Activated T-helper 1 cell treated with anti-CD3 and anti-CD28 coated beads, Interleukin-12 subunit alpha, Interleukin-12 subunit beta, Interleukin-2, Interleukin-4 antibody, amounts not matched to agents 30 ng/mL and 10 ng/mL and 1 ng/mL, durations not matched to agents 14 hours and 24 hours and 36 hours (primary cell): ENCODE results near the gene BTBD6. TPM values are rescaled to one million over a fixed set of nuclear protein-coding genes. Genes with fewer than 3 reads are reported as not detected.
"Not testable (repeated sequence)": the region's sequence is repeated elsewhere in the genome, so short reads cannot be mapped to it uniquely, and the experiment has no call there.

ENCODE experiments used
- DNase-seq: peaks from one replicate; pipeline ENCODE4 v3.0.0; 2021; ENCODE audit warnings: low spot score
- H3K27ac Mint-ChIP-seq: one replicate; pipeline ENCODE4 v1.8.0; 2021; ENCODE audit warnings: mild to moderate bottlenecking, mixed read lengths
- H3K27me3 Mint-ChIP-seq: one replicate; pipeline ENCODE4 v1.8.0; 2022; ENCODE audit warnings: mild to moderate bottlenecking, moderate library complexity, mixed read lengths; ENCODE audit not compliant: insufficient read depth
- H3K36me3 Mint-ChIP-seq: one replicate; pipeline ENCODE4 v1.8.0; 2021; ENCODE audit warnings: low read depth, mixed read lengths
- H3K4me1 Mint-ChIP-seq: one replicate; pipeline ENCODE4 v1.8.0; 2021; ENCODE audit warnings: low read depth, mixed read lengths
- H3K4me3 Mint-ChIP-seq: one replicate; pipeline ENCODE4 v1.8.0; 2021; ENCODE audit warnings: mild to moderate bottlenecking, moderate library complexity, mixed read lengths
- H3K9me3 Mint-ChIP-seq: one replicate; pipeline ENCODE4 v1.8.0; 2021; ENCODE audit warnings: mixed read lengths
- intact Hi-C: fragments of 100-400 bp; cut with micrococcal nuclease; formaldehyde crosslinking; loops from one replicate; pipeline ENCODE4 v1.15.1; 2024
- total RNA-seq: library from RNA; stranded (reverse); gene quantifications from 2 replicates; pipeline ENCODE4 v1.2.3, GENCODE V29; 2022

BTBD6 gene
- total RNA-seq, 1 donor from 2014 or later: 41.9 TPM

DNA sequence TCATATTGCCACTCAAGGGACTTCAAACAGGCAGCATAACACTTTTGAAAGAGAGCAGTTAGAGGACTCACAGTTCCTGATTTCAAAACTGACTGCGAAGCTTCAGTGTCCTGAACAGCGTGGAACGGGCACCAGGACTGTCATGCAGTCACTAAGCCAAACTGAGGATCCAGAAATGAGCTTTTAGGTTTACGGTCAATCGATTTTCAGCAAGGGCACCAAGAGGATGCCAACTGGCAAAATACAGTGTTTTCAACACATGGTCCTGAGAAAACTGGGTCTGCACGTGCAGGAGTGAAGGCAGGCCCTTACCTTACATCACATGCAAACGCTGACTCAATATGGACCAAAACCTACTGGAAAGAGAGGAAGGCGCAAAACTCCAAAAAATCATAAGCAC lies 36.8 kb downstream of the BTBD6 start:
- no peak for DNase-seq
- Mint-ChIP-seq H3K4me1 (peaks cover 31% of the 10 kb centered on the region), H3K27ac (no peak overlapping the region), H3K27me3 (no peaks in the 10 kb centered on the region), H3K36me3 (peaks cover 10% of the 10 kb centered on the region), H3K9me3 (no peaks in the 10 kb centered on the region), H3K4me3 (no peak overlapping the region)
- intact Hi-C loops: no loop called here

DNA sequence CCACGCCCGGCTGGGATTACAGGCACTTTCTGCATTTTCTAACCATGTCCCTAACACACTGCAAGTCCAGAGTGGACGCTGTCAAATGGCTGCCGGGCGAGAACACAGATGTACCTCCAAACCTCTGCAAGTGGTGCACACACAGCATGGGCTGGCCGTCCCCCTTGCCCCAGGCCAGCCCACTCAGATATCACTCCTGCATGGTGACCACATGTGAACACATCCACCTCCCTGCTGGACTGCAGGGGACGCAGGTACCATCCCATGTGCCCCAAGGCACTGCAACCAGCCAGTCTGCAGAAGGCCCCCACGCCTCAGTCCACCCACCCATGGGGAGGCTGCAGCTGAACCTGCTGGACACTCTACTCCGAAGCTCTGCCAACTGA lies 38.4 kb downstream of the BTBD6 start:
- no peak for DNase-seq
- Mint-ChIP-seq H3K27me3 (no peaks in the 10 kb centered on the region), H3K4me1 (peaks cover 39% of the 10 kb centered on the region), H3K27ac (no peak overlapping the region), H3K9me3 (no peaks in the 10 kb centered on the region), H3K4me3 (no peak overlapping the region), H3K36me3 (peaks cover 10% of the 10 kb centered on the region)
- intact Hi-C loops: no loop called here

DNA sequence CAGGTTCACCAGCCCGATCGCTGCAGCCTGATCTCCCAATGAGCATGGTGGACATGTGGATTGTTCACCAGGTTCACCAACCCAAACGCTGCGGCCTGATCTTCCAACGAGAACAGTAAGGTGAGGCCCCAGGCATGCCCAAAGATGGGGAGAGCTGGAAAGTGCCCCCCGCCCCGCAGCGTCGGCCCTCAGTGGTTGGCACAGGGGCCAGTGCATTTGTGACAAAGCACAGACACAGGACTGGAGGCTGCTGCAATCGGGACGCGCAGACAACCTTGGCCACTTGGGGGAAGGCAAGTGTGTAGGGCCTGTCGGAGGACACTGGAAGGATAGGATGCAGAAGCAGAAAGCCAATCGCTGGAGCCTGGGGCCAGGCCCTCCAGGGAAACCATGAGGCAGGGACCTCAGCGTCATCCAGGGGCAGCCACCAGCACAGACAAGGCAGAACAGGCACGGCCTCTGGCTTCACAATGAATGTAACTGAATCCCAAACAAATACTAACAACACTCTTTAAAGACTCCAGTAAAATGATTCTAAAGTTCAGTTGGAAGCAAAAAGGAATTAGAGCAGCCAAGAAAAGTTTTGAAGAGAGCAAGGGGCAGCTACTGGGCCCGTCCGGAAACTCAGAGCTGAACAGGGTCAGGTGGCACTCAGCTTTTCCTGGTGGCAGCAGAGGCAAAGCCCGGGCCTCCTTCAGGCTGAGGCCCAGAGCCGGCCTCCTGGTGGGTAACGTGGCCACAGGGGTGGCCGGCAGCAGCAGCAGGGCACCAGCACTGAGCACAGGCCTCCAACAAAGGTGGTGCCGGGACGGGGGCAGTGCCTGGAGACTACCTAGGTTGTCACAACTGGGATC lies 39.1 kb downstream of the BTBD6 start:
- Mint-ChIP-seq H3K36me3 (peaks cover 10% of the 10 kb centered on the region), H3K9me3 (no peaks in the 10 kb centered on the region), H3K4me3 (no peak overlapping the region), H3K27me3 (no peaks in the 10 kb centered on the region), H3K4me1 (peaks cover 36% of the 10 kb centered on the region), H3K27ac (no peak overlapping the region)
- no peak for DNase-seq
- intact Hi-C loops: no loop called here

DNA sequence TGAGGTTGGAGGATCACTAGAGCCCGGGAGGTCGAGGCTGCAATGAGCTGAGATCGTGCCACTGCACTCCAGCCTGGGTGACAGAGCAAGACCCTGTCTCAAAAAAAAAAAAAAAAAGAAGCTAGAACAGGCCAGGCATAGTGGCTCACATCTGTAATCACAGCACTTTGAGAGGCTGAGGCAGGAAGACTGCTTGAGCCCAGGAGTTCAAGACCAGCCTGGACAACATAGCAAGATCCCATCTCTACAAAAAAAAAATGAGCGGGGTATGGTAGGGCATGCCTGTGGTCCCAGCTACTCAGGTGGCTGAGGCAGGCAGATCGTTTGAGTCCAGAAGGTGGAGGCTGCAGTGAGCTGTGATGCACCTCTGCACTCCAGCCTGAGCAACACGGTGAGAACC lies 40.6 kb downstream of the BTBD6 start:
- H3K36me3 Mint-ChIP-seq, H3K27ac Mint-ChIP-seq, intact Hi-C loops, H3K27me3 Mint-ChIP-seq, H3K4me3 Mint-ChIP-seq, H3K9me3 Mint-ChIP-seq, DNase-seq: not testable (repeated sequence)
- peaks cover 42% of the 10 kb centered on the region for H3K4me1 Mint-ChIP-seq

DNA sequence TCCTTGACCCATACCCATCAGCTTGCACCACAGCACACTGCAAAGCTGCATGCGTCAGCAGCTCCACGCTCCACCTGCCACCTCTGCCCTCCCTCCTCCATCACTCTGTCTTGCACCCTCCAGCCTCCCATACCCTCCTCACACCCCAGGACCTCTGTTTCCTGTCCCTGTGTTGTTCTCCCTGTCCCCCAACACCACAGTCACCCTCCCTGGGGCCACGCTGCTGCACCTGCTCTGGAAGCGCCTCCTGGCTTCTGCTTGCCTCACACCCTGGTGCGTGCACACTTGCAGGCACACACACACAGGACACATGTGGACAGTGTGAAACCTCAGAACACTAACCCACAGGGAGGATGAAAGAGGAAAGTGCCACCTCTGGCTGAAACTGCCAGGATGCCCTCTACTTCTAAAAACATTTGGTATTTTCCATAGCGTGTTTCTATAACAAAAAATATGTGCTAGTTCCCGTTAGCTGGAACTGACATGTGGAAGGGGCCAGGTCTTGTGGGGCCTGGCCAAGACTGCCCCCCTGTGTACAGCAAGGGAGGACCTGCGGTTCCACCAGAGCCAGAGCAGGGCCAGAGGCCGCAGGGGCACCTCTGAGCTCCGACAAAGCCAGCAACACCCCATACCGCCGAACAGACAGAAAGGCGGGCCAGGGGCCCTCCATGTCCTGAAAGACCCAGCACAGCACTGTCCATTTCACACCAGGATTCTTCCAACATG lies 42.5 kb downstream of the BTBD6 start:
- intact Hi-C loops: no loop called here
- no peak for DNase-seq
- Mint-ChIP-seq H3K27ac (peak overlapping the region; percentile 55), H3K4me3 (peak overlapping the region; percentile 34), H3K36me3 (peaks cover 7% of the 10 kb centered on the region), H3K4me1 (peaks cover 40% of the 10 kb centered on the region), H3K27me3 (no peaks in the 10 kb centered on the region), H3K9me3 (no peaks in the 10 kb centered on the region)

DNA sequence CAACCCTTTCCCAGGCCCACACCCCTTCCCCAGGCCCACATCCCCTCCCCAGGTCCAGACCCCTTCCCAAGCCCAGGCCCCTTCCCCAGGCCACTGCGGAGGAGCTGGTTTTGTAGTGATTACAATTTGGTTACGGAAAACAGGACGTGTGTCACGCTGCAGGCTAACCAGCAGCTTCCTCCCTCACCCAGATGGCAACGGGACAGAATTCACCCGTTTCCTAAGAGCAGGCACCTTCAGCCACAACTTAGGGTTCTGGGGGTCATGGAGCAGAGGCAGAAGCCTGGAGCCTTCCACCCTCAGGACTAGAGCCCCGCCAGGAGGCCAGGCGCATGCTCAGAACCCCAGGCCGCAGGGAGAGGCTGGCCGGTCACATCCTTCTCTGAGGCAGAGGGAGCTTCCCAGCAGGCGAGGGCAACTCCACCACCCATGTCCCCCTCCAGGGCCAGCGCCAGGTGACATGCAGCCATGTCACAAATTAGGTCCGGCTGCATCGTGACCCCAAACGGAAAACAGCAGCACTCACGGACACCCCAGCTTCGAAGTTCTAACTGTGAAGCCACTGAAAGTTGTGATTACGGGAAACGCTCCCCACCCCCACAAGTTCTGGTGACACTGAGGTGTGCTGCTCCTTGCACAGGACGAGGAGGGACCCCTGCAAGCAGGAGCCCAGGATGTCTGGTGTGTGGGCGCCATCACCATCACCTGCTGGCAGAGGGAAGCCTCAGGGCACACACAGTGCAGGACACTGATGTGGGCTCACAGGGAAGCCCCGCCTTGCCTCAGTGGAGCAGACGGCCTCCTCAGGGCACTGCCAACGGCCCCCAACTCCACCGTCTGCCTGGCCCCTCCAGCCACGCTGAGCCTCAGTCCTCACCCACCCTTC lies 44.7 kb downstream of the BTBD6 start:
- no peaks in the 10 kb centered on the region for H3K9me3 Mint-ChIP-seq

DNA sequence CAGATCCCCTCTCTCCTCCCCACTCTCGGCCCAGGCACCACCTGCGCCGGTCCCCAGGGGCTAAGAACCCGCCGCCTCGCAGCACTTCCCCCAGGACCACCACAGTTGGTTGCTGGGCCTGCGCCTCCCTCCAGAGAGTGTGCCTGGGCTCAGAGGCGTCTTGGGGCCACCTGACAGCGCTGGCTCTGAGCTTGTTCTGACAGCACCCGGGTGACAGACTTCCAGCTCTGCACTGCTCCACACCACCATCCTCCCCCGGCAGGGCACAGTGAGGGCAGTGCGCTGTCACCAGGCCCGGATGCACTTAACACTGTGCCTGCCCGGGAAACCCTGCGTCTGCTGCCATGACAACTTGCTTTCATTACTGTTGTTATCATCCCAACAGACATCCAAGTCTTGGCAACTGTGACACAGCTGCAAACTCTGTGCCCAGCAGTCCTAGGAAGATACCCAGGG lies 45.8 kb downstream of the BTBD6 start:
- H3K4me1 Mint-ChIP-seq: peaks cover 44% of the 10 kb centered on the region
- peaks cover 9% of the 10 kb centered on the region for H3K36me3 Mint-ChIP-seq
- intact Hi-C loops: no loop called here

More for the DNA sequence above, 44.7 kb downstream of the BTBD6 start:
- H3K27ac Mint-ChIP-seq: peak overlapping the region; percentile 97
- no peaks in the 10 kb centered on the region for H3K27me3 Mint-ChIP-seq
- intact Hi-C loops: loop anchor here (1.0 kb wide), 1 partner anchor 8 kb away; the partner anchor contains the start of gene BRF1
- peaks cover 40% of the 10 kb centered on the region for H3K4me1 Mint-ChIP-seq
- H3K4me3 Mint-ChIP-seq: peak overlapping the region; percentile 71
- H3K36me3 Mint-ChIP-seq: peaks cover 6% of the 10 kb centered on the region
- DNase-seq: peak; percentile 40

DNA sequence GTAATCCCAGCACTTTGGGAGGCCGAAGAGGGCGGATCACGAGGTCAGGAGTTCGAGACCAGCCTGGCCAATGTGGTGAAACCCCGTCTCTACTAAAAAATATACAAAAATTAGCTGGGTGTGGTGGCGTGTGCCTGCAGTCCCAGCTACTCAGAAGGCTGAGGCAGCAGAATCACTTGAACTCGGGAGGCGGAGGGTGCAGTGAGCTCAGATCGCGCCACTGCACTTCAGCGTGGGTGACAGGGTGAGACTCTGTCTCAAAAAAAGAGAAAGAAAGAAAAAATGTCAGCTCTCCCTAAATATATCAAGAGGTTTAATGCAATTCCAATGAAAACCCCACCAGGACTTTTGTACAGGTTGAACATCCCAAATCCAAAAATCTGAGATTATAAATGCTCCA lies 49.0 kb downstream of the BTBD6 start:
- peaks cover 11% of the 10 kb centered on the region for H3K36me3 Mint-ChIP-seq
- H3K4me1 Mint-ChIP-seq: peaks cover 40% of the 10 kb centered on the region
- H3K27me3 Mint-ChIP-seq, H3K9me3 Mint-ChIP-seq, H3K27ac Mint-ChIP-seq, H3K4me3 Mint-ChIP-seq, DNase-seq, intact Hi-C loops: not testable (repeated sequence)

More for the DNA sequence above, 45.8 kb downstream of the BTBD6 start:
- Mint-ChIP-seq H3K27me3 (no peaks in the 10 kb centered on the region), H3K27ac (peak overlapping the region; percentile 97), H3K4me3 (peak overlapping the region; percentile 76), H3K9me3 (no peaks in the 10 kb centered on the region)
- peak; percentile 73 for DNase-seq

DNA sequence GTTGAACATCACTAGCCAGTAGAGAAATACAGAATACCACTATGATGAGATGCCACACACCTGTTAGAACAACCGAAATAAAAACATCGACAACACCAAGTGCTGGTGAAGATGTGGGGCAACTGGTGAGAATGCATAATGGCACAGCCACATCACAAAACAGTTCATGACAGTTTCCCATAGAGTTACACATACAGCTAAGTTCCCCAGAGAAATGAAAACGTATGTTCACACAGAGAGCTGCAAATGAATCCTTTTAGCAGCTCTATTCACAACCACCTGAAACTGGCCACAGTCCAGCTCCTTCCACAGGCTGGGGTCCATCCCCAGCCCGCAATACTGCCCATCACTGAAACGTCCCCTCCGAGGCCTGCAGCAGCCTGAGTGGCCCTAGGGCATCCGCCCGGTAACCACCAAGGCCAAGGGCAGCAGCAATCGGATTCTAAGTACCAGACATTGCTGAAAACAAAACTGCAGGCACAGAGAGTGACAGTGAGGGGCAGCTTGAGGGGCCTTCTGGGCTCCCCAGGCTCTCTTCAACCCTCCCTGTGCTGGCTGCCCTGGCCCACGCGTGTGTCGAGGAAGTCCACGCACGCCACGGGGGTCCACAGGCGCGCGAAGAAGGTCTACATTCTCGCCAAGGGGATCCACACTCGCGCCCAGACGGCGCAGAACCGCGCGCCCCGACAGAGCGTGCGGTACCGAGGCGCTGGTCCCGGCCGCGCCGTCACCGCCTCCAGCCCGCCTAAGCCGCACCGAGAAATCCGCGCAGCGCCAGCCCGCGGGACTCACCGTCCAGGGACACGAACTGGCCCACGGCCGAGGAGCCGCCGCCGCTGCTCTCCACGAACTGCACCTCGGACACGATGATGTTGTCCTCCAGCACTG lies 51.6 kb downstream of the BTBD6 start:
- Mint-ChIP-seq H3K4me1 (peaks cover 31% of the 10 kb centered on the region), H3K36me3 (peaks cover 6% of the 10 kb centered on the region), H3K27me3 (peaks cover 4% of the 10 kb centered on the region), H3K27ac (peak overlapping the region; percentile 91), H3K4me3 (peak overlapping the region; percentile 91), H3K9me3 (no peaks in the 10 kb centered on the region)
- intact Hi-C loops: loop anchor here (2.0 to 10.0 kb wide), 5 partner anchors 52 to 547 kb away; partner anchors contain the start of genes BTBD6, NUDT14 and SIVA1
- DNase-seq: peak; percentile 24
